HG03139 (cell line): ENCODE results near the gene ELL2.

Source experiments
- ATAC-seq: cut with Tn5 transposase; IDR thresholded peaks from one replicate; pipeline ENCODE4 v1.9.1; 2021; ENCODE audit not compliant: unreplicated experiment

The ELL2 gene

DNA sequence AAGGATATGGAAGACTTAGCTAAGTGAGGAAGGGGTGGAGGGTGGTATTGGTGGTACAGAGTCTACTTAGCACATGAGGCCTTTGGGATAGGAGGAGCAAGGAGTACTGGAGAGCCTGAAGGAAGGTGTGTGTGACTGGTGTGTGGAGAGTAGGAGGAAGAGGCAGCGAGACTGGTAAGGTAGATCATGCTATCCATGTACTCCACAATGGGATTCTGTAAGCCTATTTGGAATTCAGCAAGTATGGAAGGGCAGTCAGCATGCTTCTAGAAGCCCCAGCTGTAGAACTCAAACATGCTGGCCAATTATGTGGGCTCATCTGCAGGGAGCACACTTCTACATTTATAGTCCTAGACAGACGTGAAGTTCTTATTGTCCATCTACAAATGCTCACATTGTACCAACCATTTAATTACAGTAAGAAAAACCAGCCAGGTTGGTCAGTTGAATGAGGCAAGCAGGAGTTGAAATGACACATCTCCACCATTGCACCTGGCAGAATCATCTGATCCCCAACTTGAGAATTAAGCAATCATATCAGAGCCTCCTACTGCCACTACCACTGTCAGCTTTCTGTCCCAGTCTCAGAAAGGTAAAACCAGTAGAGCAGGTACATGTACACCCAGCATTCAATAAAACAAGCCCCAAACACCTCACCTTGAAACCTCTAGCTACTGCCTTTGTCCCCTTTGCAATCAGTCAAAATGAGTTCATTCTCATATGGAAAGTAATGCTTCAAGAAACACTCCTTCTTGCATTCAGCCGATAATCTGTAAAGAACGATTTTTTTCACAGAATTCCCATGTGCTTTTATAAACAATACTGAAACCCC lies 78.2 kb downstream of the ELL2 start:
- ATAC-seq = no peak

DNA sequence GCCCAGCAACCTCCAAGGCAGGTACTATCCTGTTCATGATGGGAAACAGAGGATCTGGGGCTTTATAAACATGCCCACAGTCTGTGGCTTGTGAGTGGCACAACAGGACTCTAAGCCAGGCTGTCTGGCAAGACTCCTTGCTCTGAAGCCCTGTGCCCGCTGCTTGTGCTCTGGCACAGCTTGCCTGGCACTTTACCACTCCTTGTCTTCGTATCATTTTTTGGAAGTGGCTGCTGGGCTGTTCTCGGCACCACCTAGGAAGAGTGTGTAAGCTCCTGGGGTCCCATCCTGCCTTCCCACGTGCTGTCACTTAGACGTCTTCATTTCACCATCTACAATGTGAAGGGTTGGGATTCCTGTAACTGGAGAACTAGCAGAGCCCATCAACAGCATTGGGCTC lies 79.8 kb downstream of the ELL2 start:
- no peak for ATAC-seq

DNA sequence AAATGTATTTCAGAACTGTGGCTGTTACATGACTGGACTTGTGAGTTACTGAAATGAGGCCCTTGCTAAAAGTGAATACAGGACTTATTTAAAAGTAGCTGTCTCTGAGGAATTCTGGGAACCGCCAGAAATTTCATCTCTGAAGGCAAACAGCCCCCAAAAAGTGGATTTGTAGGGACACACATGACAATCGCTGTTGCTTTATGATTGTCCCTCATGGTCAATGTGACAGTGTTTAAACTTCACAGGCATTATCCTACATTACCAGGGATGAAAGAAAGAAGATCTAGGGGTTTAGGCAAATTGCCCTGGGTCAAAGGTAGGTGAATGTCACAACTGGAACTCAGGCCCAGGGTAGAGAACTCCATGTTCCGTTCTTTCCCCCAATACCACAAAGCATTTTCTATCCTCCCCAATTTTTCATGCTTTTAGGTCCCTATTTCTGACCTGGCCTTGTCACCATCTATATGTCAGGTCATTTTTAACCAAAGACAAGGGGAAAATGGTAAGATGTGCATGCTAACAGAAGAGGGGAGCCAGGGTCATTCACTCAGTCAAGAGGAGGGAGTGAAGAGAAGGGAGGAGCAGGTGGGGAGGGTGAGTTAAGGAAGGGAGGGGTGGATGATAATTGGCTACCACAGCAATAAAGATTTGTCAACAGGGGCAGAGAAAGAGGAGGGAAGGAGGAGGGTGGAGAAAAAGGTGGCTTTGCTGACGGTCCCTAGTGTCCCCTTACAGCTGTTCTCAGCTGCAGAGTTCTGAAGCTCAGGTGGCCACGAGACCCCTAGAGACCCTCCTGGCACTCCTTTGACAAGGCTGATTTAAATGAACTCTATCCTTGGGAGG lies 81.3 kb downstream of the ELL2 start:
- no peak for ATAC-seq

DNA sequence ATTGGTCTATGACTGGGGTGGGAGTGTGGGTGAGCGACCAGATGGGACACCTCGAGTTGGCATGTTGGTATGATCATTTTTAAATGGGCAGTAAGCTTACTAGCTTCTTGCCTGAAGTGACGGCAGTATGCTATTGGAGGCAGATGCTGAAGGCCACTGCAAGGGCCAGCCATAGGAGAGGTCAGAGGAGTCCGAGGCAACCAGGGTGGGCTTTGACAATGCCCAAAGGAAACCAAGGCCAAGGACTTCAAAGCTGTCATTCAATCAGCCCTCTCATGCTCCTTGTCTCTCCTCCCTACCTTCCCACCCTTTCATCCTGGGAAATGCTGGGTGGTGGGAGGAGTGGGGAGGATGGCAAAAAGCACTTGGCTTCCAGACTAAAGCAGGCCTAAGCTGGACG lies 82.0 kb downstream of the ELL2 start:
- ATAC-seq = no peak

DNA sequence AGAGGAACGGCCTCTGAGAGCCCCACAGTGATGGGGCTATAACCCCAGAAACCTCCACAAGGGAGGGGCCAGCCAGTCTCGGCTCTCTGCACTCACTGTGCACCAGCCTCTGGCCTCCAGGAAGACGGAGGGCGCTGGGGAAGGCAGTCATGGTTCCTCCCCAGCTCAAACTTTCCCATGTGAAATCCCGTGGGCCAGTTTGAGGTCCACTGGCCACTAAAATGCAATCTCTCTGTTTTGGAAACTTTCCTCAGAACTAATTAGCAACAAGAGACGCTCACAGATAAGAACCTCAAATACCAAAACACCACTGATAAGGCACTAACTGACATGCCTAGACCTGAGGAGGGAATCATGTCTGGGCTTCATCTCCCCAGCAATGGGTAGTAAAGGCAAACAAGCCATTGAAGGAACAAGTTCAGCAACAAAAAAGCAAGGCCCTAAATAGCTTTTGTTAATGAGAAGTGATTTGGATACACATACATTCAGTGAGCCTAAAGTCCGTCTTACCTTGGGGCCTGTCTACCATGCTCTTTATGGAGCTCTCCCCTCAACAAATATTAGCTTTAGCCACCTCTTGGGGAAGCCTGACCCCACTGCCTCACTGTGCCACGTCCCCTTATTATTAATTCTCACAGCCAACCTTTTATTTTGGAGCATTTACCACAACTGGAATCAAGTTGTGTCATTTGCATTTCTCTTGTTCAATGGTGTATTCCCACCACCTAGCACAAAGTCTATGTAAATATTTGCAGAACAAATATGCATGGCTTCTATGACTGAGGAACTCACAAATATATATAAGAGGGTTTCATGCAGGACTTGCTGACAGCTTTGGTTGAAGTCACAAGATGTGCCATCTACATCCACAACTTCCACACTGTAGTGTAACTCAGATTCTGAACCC lies 83.0 kb downstream of the ELL2 start:
- ATAC-seq = no peak

DNA sequence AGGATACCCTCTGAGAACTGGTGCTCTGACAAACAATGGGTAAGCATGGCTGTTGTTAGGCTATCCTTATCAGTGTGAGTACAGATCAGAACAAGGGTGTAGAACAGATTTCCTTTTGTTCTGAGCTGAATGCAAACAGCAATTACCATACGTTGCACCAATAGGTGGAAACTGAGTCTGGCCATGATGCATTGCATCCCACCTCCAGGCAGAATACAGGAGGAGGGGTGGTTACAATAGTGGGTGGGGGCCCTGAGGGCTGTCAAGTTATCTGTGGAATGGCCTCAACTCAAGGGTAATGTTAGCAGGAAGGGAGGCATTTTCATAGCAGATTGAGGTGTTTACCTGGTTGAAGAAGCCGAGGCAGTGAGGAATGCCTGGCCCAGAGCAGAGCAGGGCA lies 84.9 kb downstream of the ELL2 start:
- ATAC-seq = no peak

DNA sequence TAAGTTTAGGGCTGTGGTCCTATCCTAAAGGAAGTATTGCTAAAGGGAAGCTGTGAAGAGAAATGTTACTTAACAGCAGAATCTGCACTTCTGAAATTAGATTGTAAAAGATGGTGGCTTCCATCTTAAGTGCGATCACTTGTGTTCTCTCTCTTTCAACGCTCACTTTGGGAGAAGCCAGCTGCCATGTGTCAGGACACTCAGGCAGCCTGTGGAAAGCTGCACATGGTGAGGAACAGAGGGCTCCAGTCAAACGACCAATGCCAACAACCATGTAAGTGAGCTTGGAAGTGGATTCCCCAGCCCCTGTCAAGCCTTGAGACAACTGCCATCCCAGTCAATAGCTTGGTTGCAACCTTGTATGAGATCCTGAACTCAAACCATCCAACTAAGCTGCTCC lies 87.4 kb downstream of the ELL2 start:
- ATAC-seq = no peak

DNA sequence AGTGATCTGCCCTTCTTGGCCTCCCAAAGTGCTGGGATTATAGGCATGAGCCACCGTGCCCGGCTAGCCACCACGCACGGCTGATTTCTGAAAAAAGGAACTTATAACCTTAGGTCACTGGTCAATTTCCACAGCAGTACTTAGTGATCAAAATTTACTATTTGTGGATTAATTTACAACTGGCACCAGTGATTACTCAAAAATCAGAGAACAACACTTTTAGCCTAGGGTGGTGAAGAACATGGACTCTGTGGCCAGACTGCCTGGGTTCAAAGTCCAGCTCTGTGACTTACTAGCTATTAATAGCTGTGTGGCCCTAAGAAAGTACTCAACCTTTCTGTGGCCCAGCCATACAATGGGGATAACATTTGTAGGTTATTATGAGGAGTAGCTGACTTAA lies 88.3 kb downstream of the ELL2 start:
- no peak for ATAC-seq

DNA sequence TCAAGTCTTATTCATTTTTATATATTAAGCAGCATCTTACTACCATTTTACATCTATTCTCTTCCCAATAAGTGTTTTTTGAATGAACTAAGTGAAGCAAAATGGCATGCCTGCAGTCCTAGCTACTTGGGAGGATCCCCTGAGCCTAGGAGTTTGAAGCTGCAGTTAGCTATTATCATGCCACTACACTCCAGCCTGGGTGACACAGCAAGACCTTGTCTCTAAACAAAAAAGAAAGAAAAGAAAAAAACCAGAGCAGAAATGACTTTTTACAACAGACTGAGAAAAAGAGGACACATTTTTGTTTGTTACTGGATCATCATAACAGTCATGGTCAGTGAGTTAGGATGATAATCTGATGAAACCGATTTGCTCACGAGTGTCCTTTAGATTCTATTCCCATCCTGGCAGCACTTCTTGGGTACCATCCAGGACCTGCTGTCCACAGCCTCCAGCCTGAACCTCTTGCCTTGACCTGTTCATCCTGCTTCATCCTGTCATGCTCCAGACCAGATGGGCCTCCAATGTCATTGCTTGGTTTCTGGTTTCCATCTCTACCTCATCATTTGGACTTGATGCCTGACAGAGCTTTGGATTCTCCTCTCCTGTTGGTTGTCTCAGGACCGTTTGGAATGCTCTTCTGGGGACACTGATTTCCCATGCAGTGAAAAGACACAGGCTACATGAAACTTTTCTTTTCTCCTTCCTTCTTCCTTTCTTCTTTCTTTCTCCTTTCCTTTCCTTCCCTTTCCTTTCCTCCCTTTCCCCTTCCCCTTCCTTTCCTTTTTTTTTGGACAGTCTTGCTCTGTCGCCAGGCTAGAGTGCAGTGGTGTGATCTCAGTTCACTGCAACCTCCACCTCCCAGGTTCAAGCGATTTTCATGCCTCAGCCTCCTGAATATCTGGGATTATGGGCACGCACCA lies 89.0 kb downstream of the ELL2 start:
- no peak for ATAC-seq

DNA sequence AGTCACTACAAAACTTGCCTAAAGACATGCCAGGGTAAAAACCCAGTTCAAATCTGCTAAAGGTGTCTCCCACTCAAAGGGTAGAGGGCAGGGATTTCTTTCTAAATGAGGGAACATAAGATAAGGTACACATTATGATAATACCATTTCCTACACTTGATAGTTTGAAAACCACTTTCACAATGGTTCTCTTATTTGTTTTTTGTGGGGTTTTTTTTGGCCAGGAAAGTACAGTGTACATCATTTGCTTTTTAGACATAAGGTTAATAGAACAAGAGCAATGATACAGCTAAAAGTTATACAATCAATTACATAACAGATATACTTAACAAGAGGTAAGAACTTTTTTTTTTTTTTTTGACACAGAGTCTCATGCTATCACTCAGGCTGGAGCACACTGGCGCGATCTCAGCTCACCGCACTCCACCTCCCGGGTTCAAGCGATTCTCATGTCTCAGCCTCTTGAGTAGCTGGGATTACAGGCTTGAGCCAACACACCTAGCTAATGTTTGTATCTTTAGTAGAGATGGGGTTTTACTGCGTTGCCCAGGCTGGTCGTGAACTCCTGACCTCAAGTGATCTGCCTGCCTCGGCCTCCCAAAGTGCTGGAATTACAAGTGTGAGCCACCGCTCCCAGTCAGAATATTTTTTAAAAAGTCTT lies 90.4 kb downstream of the ELL2 start:
- ATAC-seq = no peak

DNA sequence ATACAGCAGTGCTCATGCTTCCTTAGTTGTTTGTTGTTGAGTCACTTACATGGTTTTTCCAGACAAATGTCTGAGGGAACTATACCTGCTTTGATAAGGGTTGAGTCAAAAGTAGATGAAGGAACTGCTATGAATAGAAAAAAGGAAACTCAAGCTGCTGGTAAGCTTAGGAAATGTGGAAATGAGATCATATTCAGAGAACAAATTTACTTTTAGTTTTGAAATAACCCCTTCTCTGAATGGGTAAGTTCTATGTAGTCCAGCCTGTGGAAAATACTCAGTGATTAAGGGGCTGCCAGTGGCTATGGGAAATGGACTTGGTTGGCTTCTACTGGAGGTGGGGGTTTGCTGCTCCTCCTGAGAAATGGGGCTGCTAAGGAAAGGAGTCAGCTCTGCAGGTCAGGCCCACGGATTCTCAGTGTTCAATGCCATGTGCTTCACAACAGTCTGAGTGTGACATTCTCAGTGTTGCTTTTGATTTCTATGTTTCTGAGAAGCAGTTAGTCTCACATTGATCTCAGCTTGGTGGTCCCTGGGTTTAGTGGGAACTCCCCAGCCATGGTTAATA lies 91.5 kb downstream of the ELL2 start:
- peak; percentile 46 for ATAC-seq

DNA sequence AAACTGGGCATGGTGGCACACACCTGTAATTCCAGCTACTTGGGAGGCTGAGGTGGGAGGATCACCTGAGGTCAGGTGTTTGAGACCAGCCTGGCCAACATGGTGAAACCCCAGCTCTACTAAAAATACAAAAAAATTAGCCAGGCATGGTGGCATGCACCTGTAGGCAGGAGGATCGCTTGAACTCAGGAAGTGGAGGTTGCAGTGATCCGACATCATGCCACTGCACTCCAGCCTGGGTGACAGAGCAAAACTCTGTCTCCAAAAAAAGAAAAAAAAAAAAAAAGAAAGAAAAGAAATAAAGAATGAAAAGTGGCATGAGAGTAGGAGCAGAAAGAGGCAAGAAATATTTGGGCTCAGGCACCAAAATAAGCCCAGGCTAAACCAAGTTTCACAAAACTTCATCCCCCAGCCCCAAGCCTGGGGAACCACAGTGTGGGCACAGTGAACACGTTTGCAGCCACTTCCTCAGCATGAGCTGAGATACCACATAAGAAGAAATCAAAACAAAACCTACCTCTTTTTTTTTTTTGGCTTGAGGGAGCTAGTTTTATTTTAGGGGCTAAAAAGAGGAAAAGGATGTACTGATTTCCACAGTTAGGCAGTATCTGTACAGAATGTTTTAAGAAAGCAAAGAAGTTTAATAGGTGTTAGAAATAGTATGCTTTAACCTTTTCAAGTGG lies 92.3 kb downstream of the ELL2 start:
- peak; percentile 51 for ATAC-seq

DNA sequence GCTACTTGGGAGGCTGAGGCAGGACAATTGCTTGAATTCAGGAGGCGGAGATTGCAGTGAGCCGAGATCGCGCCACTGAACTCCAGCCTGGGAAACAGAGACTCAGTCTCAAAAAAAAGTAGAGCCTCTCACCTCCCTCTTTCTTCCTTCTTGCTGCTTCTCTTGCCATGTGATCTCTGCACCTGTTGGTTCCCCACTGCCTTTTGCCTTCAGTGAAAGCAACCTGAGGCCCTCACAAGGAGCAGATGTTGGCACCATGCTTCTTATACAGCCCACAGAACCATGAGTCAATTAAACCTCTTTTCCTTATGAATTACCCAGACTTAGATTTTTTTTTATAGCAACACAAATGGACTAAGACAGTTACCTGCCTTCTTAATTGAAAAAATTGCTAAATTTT lies 93.5 kb downstream of the ELL2 start:
- no peak for ATAC-seq

DNA sequence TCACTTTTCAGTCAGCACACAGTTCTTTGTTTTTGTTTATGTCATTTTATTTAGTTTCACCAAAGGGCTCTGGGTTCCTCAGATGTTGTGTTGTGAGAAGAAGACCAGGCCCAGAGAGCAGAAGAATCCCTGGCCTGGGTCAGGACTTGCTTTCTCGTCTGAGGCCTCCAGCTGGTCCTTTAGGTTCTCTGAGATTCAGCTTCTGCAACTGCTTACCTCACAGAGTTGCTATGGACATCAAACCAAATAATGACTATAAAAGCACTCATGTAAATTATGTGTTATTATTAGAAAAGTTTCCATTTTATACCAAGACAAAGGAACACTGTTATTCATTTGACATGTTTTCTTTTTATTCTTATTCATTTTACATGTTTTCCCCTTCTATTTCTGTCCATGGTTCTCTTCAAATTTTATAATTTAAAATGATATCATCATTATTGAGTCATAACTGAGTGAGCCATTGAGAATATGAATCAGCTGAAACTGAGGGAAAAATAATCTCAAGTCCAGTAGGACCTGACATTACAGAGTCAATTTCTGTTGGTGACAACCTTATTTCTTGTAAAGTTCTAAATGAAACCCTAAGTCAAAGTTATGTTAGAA lies 95.1 kb downstream of the ELL2 start:
- no peak for ATAC-seq

DNA sequence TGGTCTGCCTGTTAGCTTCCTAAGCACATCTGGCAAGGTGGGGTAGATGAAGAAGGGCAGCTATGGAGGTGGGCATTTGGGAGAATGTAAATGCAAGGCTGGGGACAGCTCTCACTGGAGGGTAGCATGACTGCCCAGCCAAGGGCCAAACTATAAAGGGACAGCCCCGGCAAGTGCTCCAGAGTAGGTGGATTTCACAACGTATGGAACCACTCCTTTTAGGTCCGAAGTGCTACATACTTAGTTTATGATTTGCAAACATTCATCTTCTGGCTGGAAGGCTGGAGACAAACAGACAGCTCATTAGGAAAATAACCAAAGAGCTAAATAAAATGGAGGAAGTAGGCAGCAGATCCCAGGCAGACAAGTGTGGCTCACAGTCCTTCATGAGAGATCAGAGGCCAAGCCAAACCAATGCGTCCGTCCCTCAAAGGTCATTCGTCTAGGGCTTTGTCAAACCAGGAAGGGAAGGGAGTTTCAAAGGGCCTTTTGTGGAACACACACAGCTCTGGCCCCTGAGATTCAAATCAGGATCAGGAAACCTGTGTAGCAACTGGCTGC lies 96.6 kb downstream of the ELL2 start:
- no peak for ATAC-seq

DNA sequence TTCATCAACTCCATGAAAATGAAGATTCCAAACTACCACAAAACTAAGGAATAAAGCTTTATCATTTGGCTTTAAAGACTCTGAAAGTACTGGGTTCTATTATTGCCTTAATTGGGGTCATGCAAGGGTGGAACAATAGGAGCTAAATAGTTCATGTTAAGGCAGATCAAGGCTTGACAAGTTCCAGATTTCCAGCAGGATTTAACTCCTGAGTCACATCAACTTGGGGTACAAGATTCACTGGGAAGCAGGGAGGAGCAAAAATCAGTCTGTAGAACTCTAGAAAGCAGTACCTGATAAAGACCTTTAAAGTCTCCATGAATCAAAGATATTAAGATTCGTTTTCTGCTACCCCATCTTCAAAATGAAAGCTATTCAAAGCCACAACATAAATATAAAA lies 97.2 kb downstream of the ELL2 start:
- ATAC-seq = no peak

DNA sequence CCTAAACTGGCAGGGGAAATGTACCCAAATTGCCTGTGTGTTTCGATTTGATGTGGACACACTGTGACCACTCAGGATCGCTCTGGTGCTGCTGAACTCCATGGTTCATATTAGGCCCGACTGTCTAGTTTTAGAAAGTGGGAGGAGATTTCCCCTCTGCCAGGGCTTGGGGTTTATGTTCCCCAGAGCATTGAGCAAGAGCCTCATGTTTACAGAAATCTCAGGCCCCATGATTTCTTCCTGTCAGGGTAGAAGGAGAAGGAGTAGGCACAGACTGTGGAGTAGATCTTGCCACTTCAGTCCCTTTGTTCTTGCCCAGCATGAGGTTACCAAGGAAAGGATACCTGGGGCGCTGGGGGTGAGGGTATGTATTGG lies 98.3 kb downstream of the ELL2 start:
- no peak for ATAC-seq
